CD4-positive, CD25-positive, alpha-beta regulatory T cell (primary cell): ENCODE measurements around the gene PTGDR2. TPM values are rescaled to one million over a fixed set of nuclear protein-coding genes. Genes with fewer than 3 reads are reported as not detected.

ENCODE experiments used
- ATAC-seq, 2 donors: fragments of 150-1000 bp; cut with Tn5 transposase; one replicate each; pipeline ENCODE4 v1.10.0; 2021; ENCODE audit warnings: low read depth in 2 of 2, moderate number of reproducible peaks in 2 of 2, moderate library complexity in 1 of 2
- DNase-seq, 3 donors: peaks; one replicate each; pipeline versions ENCODE4 v3.0.0 to v3.0.0-alpha.2; 2012 to 2022; ENCODE audit warnings: mixed read lengths in 1 of 3
- H3K27ac ChIP-seq: one replicate; pipeline ENCODE4 v1.7.0; 2013; ENCODE audit warnings: mild to moderate bottlenecking, low read length; ENCODE audit not compliant: insufficient read depth, poor library complexity, severe bottlenecking
- H3K27me3 ChIP-seq: one replicate; pipeline ENCODE4 v1.7.0; 2013; ENCODE audit warnings: low read length; ENCODE audit not compliant: control insufficient read depth, insufficient read depth
- H3K36me3 ChIP-seq: one replicate; pipeline ENCODE4 v1.7.0; 2013; ENCODE audit warnings: mild to moderate bottlenecking, low read length, moderate library complexity; ENCODE audit not compliant: control insufficient read depth, insufficient read depth
- H3K4me1 ChIP-seq: 2 replicates; pipeline ENCODE4 v1.7.0; 2013; ENCODE audit warnings: mild to moderate bottlenecking, low read length; ENCODE audit not compliant: insufficient read depth, control insufficient read depth, poor library complexity, severe bottlenecking
- H3K4me3 ChIP-seq: one replicate; pipeline ENCODE4 v1.7.0; 2013; ENCODE audit warnings: low read depth, mild to moderate bottlenecking, low read length, moderate library complexity
- H3K9me3 ChIP-seq, 2 experiments: 1 replicate in 1 of 2; 2 replicates in 1 of 2; pipeline ENCODE4 v1.7.0; 2013; ENCODE audit warnings: low read length in 2 of 2, mild to moderate bottlenecking in 1 of 2, moderate library complexity in 1 of 2; ENCODE audit not compliant: control insufficient read depth in 2 of 2
- H3K27ac Mint-ChIP-seq, 3 donors: one replicate each; pipeline ENCODE4 v1.8.0; 2020 to 2022; ENCODE audit warnings: mild to moderate bottlenecking in 3 of 3, mixed read lengths in 3 of 3, moderate library complexity in 2 of 3
- H3K27me3 Mint-ChIP-seq: one replicate; pipeline ENCODE4 v1.8.0; 2022; ENCODE audit warnings: mild to moderate bottlenecking, mixed read lengths
- H3K36me3 Mint-ChIP-seq: one replicate; pipeline ENCODE4 v1.8.0; 2020; ENCODE audit warnings: mixed read lengths
- H3K4me1 Mint-ChIP-seq, 4 donors: one replicate each; pipeline ENCODE4 v1.8.0; 2020 to 2022; ENCODE audit warnings: mixed read lengths in 4 of 4, mild to moderate bottlenecking in 1 of 4
- H3K4me3 Mint-ChIP-seq, 4 donors: one replicate each; pipeline ENCODE4 v1.8.0; 2020 to 2022; ENCODE audit warnings: mild to moderate bottlenecking in 4 of 4, mixed read lengths in 4 of 4, moderate library complexity in 3 of 4
- H3K9me3 Mint-ChIP-seq, 7 donors: one replicate each; pipeline ENCODE4 v1.8.0; 2020 to 2022; ENCODE audit warnings: mixed read lengths in 7 of 7, mild to moderate bottlenecking in 3 of 7, moderate library complexity in 2 of 7
- polyA plus RNA-seq, 4 donors: library from polyadenylated mRNA; unstranded; fragments of 300-500 nt; fragmentation: Illumina TruSeq; gene quantifications; one replicate each; pipeline ENCODE4 v1.2.3, GENCODE V29; 2021
- total RNA-seq: library from RNA; stranded (reverse); gene quantifications from one replicate; pipeline ENCODE4 v1.2.3, GENCODE V29; 2022

PTGDR2 gene
- total and polyA plus RNA-seq, 5 donors from 2014 or later = 0.81 to 2.3 (median 1.1) TPM

DNA sequence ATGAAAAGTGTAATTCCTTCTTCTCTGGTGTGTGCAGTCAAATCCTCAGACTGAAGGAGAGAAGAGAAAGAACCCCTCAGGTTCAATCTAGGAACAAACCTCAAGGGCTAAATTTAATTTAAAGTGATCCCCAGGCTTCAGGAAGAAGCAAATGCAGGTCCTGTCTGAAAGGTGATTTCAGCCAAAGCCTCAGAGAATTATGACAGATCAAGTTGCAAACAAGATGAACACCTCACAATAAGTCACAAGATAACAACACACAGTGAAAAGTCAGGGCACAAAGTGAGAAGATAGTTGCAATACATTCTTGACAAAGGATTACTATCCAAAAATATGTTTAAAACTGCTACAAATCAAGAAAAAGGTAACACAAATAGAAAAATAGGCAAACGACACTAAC is 23.4 kb upstream of the PTGDR2 start:
- Histone ChIP-seq H3K4me1 (no peaks in the 10 kb centered on the region), H3K9me3 (no peaks in the 10 kb centered on the region), H3K27ac (no peak overlapping the region), H3K36me3 (peaks cover 21% of the 10 kb centered on the region), H3K27me3 (no peaks in the 10 kb centered on the region), H3K4me3 (no peak overlapping the region)
- H3K27me3 Mint-ChIP-seq = no peaks in the 10 kb centered on the region
- peaks cover 43% of the 10 kb centered on the region for H3K36me3 Mint-ChIP-seq
- peaks cover 0 to 5% (median 5%) of the 10 kb centered on the region in 4 donors for H3K4me1 Mint-ChIP-seq
- no peak overlapping the region for H3K27ac Mint-ChIP-seq
- DNase-seq (no peak), ATAC-seq (no peak)
- H3K4me3 Mint-ChIP-seq = no peak overlapping the region
- H3K9me3 Mint-ChIP-seq = no peaks in the 10 kb centered on the region

DNA sequence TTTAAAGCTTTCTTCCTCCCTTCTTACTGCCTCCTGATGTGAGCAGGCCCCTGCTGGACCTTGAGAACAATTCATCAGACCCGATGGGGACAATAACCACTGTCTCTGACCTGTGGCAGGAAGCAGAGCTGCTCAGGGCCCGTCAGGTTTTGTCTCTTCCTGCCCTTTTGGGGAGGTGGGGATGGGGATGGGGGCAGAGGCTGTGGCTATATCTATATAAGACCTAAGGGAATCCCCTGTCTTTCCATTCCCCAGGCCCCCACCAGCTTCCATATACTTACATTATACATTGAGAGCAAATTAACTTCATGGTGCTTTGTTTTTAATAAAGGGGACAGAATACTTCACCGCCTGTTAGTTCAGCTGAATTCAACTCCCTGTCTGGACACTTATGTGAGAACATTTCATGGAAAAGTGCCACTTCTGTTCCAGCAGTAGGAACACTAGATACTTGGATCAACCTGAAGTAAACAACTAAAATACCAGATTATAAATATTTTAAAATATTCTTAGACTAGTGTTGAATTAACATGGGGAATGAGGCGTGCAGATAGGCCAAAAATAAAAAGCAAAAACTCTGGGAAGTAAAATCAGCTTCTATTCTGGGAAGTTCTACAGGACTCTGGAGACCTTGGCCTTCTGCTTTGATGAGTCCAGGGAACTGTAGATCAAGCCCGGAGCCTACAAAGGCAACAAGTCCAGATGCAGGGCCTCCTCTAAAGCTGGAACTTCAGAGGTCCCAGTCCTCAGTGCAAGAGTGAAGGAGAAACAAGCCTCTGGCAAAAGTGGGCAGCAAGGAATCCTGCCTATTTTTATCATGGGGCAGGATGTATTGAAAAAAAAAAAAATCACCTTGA is 22.7 kb upstream of the PTGDR2 start:
- peaks cover 0 to 5% (median 3%) of the 10 kb centered on the region in 4 donors for H3K4me1 Mint-ChIP-seq
- H3K27ac Mint-ChIP-seq = no peak overlapping the region
- no peak for ATAC-seq
- H3K4me3 Mint-ChIP-seq = no peak overlapping the region
- Histone ChIP-seq H3K36me3 (peaks cover 21% of the 10 kb centered on the region), H3K27ac (no peak overlapping the region), H3K4me1 (no peaks in the 10 kb centered on the region), H3K4me3 (no peak overlapping the region), H3K9me3 (no peaks in the 10 kb centered on the region), H3K27me3 (no peaks in the 10 kb centered on the region)
- no peaks in the 10 kb centered on the region for H3K9me3 Mint-ChIP-seq
- H3K27me3 Mint-ChIP-seq = no peaks in the 10 kb centered on the region
- H3K36me3 Mint-ChIP-seq = peaks cover 37% of the 10 kb centered on the region
- no peak for DNase-seq

DNA sequence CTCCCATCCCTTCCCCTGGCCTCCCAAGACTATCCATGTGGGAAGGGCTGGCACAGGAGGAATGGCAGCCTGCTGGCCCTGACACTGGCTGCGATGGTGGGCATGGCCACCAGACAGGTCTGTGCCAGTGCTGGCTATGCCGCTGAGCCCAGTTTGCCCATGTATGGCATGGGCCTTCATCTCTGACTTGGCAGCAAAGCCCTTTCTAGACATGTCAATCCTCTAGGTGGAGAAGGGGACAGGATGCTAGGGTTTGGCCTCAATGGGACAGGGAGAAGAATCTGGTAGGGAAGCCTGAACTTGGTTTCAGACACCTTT is 20.4 kb upstream of the PTGDR2 start:
- DNase-seq (no peak), ATAC-seq (no peak)
- Histone ChIP-seq H3K4me3 (no peak overlapping the region), H3K27me3 (no peaks in the 10 kb centered on the region), H3K9me3 (no peaks in the 10 kb centered on the region), H3K27ac (no peak overlapping the region), H3K36me3 (peaks cover 21% of the 10 kb centered on the region), H3K4me1 (no peaks in the 10 kb centered on the region)
- peaks cover 19% of the 10 kb centered on the region for H3K36me3 Mint-ChIP-seq
- H3K4me1 Mint-ChIP-seq = peaks cover 0 to 5% (median 3%) of the 10 kb centered on the region in 4 donors
- no peaks in the 10 kb centered on the region for H3K27me3 Mint-ChIP-seq
- H3K27ac Mint-ChIP-seq = peak overlapping the region in 1 of 3 donors; percentile 62
- H3K9me3 Mint-ChIP-seq = no peaks in the 10 kb centered on the region
- H3K4me3 Mint-ChIP-seq = no peak overlapping the region

DNA sequence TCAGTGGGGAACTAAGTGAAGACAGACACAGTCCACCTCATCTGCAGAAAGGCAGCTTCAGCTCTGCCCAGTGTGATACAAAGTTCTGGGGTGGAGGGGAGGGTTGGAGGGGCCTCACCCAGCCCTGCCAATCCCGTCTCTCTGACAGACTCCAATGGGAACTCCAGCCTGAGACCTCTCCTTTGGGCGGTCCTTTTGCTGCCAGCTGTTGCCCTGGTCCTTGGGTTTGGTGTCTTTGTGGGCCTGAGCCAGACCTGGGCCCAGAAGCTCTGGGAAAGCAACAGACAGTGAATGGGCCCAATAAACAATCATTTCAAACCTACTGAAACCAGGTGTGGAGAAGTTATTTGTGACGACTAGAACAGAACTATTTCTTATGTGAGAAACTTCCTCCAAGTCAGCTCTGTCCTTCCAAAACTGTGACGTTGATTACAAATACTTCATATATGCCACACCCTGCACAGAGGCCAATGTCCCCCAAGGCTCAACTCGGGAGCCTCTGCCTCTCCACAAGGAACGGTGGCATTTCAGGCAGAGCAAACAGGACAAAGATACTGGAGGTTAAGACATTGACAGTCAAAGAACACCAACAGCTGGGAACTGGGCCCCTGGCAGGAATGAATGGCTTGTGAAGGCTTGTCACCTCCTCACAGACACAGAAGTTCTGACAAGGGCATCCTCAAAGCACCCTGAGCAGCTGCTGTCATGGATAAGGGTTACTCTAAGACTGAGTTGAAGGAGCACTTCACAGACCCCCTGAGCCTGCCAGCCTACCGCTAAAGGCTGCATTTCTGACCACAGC is 19.8 kb upstream of the PTGDR2 start:
- Mint-ChIP-seq H3K27me3 (no peaks in the 10 kb centered on the region), H3K36me3 (peaks cover 14% of the 10 kb centered on the region), H3K9me3 (no peaks in the 10 kb centered on the region), H3K4me3 (no peak overlapping the region), H3K4me1 (peaks cover 0 to 5% (median 3%) of the 10 kb centered on the region in 4 donors), H3K27ac (peak overlapping the region in 1 of 3 donors; percentile 14)
- Histone ChIP-seq H3K27ac (no peak overlapping the region), H3K4me1 (no peaks in the 10 kb centered on the region), H3K4me3 (no peak overlapping the region), H3K9me3 (no peaks in the 10 kb centered on the region), H3K36me3 (peaks cover 16% of the 10 kb centered on the region), H3K27me3 (no peaks in the 10 kb centered on the region)
- no peak for DNase-seq
- ATAC-seq = no peak

DNA sequence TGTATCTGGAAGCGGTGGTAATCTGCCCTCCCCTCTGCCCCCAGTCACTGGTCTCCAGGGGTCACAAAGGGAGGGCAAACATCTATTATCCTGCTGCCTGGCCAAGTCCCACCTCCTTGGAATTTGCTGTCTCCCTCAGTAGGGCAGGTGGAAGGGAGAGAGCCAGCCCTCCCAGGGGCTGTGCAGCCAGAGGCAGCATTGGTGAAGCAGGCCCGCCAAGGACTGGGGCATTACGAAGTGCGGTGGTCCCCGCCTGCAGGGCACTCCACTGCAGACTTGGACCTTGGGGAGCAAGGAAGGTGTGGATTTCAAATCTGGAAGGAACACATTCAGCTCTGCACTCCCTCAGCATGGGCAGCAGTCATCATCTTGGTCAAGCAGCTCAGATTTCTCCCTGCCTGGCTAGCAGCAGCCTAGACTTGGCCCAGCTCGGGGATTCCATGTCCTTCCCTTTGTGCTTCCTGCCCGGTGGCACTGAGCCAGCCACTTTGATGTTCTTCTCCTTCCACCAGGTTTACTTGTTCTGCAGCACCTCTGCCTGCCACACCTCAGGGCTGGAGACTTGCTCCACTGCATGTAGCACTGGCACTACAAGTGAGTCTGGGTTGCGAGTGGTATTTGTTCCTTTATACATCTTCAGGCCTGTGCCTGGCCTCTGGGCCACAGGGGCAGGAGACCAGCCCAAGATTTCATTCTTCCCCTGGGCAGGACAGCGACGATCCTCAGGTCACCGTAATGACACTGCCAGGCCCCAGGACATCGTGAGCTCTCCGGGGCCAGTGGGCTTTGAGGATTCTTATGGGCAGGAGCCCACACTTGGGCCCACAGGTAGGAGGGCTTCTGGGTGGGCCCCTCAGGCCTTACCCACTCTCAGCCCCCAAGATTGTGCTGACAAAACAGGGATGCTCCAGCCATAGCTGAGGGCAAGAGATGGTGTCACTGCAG is 18.9 kb upstream of the PTGDR2 start:
- peaks cover 7% of the 10 kb centered on the region for H3K36me3 ChIP-seq
- no peaks in the 10 kb centered on the region for H3K9me3 ChIP-seq
- no peak overlapping the region for H3K4me3 Mint-ChIP-seq
- peaks cover 6% of the 10 kb centered on the region for H3K36me3 Mint-ChIP-seq
- no peaks in the 10 kb centered on the region for H3K27me3 ChIP-seq
- peaks cover 0 to 5% (median 3%) of the 10 kb centered on the region in 4 donors for H3K4me1 Mint-ChIP-seq
- H3K4me3 ChIP-seq = no peak overlapping the region
- H3K4me1 ChIP-seq = no peaks in the 10 kb centered on the region
- H3K27ac Mint-ChIP-seq = peak overlapping the region in 2 of 3 donors; percentile 4 to 55
- no peaks in the 10 kb centered on the region for H3K27me3 Mint-ChIP-seq
- no peak for DNase-seq
- no peak for ATAC-seq
- no peaks in the 10 kb centered on the region for H3K9me3 Mint-ChIP-seq
- H3K27ac ChIP-seq = no peak overlapping the region

DNA sequence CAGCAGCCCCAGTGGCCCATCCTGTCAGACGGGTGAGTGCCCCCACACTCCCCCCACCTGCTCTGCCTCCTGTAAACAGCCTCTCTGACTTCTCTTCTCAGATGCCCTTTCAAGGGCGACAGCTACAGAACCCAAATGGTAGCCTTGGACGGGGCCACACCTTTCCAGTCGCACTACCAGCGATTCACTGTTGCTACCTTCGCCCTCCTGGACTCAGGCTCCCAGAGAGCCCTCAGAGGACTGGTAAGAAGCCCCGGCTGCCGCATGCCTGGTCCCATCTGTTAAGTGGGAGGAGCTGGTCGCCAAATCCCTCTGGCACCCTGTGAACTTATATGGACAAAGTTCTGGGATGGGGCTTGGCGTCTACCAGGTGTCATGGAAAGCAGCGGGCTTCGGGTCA is 17.8 kb upstream of the PTGDR2 start:
- Histone ChIP-seq H3K4me3 (no peak overlapping the region), H3K36me3 (peaks cover under 1% of the 10 kb centered on the region), H3K4me1 (no peaks in the 10 kb centered on the region), H3K27me3 (no peaks in the 10 kb centered on the region), H3K9me3 (no peaks in the 10 kb centered on the region), H3K27ac (no peak overlapping the region)
- Mint-ChIP-seq H3K36me3 (no peaks in the 10 kb centered on the region), H3K9me3 (no peaks in the 10 kb centered on the region), H3K27me3 (no peaks in the 10 kb centered on the region), H3K27ac (peak overlapping the region in 2 of 3 donors; percentile 4 to 52), H3K4me1 (peaks cover 0 to 5% (median 3%) of the 10 kb centered on the region in 4 donors), H3K4me3 (no peak overlapping the region)
- ATAC-seq (no peak), DNase-seq (no peak)

DNA sequence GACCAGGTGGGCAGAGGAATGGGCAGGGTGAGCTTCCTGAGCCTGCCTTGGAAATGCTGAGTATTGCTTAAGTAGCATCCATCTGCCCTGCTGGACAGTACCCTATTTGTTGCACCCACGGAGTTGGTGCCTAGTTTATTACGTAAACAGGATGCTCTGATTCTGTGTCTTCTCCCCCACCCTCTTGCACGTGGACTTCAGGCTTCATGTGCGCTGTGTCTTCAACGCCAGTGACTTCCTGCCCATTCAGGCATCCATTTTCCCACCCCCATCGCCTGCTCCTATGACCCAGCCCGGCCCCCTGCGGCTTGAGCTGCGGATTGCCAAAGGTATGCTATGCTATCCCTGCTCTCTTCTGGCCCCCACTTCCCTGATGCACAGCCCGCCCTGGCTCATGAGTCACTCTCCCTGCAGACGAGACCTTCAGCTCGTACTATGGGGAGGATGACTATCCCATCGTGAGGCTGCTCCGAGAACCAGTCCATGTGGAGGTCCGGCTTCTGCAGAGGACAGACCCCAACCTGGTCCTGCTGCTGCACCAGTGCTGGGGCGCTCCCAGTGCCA is 17.3 kb upstream of the PTGDR2 start:
- no peaks in the 10 kb centered on the region for H3K9me3 ChIP-seq
- peak; percentile 22 to 33 for ATAC-seq
- Mint-ChIP-seq H3K4me1 (peaks cover 0 to 5% (median 3%) of the 10 kb centered on the region in 4 donors), H3K4me3 (no peak overlapping the region), H3K36me3 (no peaks in the 10 kb centered on the region), H3K27ac (peak overlapping the region in 2 of 3 donors; percentile 42 to 64), H3K27me3 (no peaks in the 10 kb centered on the region), H3K9me3 (no peaks in the 10 kb centered on the region)
- no peak overlapping the region for H3K27ac ChIP-seq
- no peaks in the 10 kb centered on the region for H3K4me1 ChIP-seq
- no peaks in the 10 kb centered on the region for H3K36me3 ChIP-seq
- H3K4me3 ChIP-seq = no peak overlapping the region
- no peaks in the 10 kb centered on the region for H3K27me3 ChIP-seq
- peak in 1 of 3 donors; percentile 41 for DNase-seq
